Panc1 (cell line): ENCODE results near the gene FAM199X. TPM values are rescaled to one million over a fixed set of nuclear protein-coding genes. Genes with fewer than 3 reads are reported as not detected.

Experiments used
- total RNA-seq: library from RNA; stranded (reverse); gene quantifications from one replicate; pipeline ENCODE4 v1.2.1, GENCODE V29; 2021; ENCODE audit not compliant: unreplicated experiment

Gene FAM199X
- total RNA-seq, 1 experiment from 2014 or later, result 56.8 TPM

Other genes with a start within 250 kb of the FAM199X start
- gene TMSB15B, start 203.8 kb upstream of the FAM199X start, total RNA-seq, result 10.4 TPM
- gene H2BW1, start 152.7 kb upstream of the FAM199X start, total RNA-seq, result not detected
- not detected for gene H2BW2, start 126.5 kb upstream of the FAM199X start, total RNA-seq
- gene TMSB15C, start 90.2 kb upstream of the FAM199X start, total RNA-seq, result 2.1 TPM
- 0.62 TPM for gene ZCCHC18, start 53.9 kb upstream of the FAM199X start, total RNA-seq
- gene SLC25A53, start 9.4 kb upstream of the FAM199X start, total RNA-seq, result 9.8 TPM
- 2.8 TPM for gene ESX1, start 88.5 kb downstream of the FAM199X start, total RNA-seq